DMS 273 treated with DMSO at 0.1 percent for 48 hours (cell line): Measurements from ENCODE around the gene PCDHA5.
"Not testable (repeated sequence)": the region's sequence is repeated elsewhere in the genome, so short reads cannot be mapped to it uniquely, and the experiment has no call there.

ENCODE experiments used
- DNase-seq: peaks from one replicate; lab custom pipeline; 2025; lab: John Stamatoyannopoulos, UW

PCDHA5 gene

DNA sequence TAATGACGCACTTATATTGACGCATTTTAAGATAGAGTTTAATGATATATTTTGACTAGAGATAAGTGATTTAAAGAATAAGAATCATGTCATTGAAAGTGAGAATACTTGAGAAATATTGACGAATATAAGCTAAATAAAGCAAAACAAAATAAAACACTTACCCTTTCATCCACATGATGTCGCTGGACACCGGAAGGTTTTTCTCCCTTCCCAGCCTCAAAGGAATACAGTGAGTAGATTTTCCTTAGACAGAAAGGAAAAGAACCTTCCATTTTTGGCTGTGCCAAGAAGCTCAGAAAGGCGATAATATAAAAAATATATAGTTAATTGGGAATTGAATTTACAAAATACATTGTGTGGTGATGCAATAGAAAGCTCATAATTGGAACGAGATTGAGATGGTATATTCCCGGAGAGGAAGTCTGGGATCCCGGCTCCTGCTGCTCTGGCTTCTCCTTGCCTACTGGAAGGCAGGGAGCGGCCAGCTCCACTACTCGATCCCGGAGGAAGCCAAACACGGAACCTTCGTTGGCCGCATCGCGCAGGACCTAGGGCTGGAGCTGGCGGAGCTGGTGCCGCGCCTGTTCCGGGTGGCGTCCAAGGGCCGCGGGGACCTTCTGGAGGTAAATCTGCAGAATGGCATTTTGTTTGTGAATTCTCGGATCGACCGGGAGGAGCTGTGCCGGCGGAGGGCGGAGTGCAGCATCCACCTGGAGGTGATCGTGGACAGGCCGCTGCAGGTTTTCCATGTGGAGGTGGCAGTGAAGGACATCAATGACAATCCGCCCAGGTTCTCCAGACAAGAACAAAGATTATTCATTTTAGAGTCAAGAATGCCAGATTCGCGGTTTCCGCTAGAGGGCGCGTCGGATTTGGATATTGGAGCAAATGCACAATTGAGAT lies at the start of gene PCDHA5:
PCDHA5 (plus strand) TSS at position 239 of the 906 bp plus-strand sequence.
- DNase-seq, result no peak

DNA sequence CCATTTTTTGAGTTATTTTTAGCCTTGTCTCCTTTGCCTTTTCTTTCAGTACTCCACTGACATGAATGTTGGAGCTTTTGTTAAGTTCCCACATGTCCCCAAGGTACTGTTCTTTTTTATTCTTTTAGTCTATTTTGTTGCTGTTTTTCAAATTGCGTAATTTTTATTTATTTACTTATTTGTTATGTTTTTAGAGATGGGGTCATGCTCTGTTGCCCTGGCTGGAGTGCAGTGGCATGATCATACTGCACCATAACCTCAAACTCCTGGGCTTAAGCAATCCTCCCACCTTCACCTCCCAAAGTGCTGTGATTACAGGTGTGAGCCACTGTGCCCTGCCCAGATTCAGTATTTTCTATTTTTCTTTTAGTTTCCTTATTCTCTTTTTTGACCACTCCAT lies 40.9 kb upstream of the PCDHA5 start:
- DNase-seq, result no peak

DNA sequence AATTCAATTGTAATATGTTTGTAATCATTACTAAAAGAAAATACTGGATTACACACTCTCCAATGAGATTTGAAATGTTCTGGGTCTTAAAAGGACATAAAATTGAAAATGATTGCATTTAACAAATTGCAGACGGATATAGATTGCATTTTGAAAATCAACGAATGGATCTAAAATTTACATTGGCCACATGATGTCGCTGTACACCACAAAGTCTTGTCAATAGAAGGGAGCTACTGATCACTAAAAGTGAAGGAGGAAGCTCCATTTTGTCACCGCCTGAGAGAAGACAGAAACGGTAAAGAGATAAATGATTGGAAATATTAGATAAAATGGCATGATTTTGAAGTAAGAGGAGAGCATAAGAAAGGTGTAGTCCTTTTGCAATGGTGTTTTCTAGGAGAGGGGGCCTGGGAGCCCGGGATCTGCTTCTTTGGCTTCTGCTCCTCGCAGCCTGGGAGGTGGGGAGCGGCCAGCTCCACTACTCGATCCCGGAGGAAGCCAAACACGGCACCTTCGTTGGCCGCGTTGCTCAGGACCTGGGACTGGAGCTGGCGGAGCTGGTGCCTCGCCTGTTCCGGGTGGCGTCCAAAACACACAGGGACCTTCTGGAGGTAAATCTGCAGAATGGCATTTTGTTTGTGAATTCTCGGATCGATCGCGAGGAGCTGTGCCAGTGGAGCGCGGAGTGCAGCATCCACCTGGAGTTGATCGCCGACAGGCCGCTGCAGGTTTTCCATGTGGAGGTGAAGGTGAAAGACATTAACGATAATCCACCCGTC lies 35.3 kb upstream of the PCDHA5 start, which contains the start of gene PCDHA1:
PCDHA1 (plus strand) TSS at position 236 of the 782 bp plus-strand sequence.
- no peak for DNase-seq

DNA sequence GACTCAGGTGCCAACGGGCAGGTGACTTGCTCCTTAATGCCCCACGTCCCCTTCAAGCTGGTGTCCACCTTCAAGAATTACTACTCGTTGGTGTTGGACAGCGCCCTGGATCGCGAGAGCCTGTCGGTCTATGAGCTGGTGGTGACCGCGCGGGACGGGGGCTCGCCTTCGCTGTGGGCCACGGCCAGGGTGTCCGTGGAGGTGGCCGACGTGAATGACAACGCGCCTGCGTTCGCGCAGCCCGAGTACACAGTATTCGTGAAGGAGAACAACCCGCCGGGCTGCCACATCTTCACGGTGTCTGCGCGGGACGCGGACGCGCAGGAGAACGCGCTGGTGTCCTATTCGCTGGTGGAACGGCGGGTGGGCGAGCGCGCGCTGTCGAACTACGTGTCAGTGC lies 34.0 kb upstream of the PCDHA5 start:
- DNase-seq, result not testable (repeated sequence)

DNA sequence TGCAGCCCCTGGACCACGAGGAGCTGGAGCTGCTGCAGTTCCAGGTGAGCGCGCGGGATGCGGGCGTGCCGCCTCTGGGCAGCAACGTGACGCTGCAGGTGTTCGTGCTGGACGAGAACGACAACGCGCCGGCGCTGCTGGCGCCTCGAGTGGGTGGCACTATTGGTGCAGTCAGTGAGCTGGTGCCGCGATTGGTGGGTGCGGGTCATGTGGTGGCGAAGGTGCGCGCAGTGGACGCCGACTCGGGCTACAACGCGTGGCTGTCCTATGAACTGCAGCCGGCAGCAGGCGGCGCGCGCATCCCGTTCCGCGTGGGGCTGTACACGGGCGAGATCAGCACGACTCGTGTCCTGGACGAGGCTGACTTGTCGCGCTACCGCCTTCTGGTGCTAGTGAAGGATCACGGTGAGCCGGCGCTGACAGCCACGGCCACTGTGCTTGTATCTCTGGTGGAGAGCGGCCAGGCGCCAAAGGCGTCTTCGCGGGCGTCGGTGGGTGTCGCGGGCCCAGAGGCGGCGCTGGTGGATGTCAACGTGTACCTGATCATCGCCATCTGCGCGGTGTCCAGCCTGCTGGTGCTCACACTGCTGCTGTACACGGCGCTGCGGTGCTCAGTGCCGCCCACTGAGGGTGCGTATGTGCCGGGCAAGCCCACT lies 33.4 kb upstream of the PCDHA5 start:
- DNase-seq, result not testable (repeated sequence)

DNA sequence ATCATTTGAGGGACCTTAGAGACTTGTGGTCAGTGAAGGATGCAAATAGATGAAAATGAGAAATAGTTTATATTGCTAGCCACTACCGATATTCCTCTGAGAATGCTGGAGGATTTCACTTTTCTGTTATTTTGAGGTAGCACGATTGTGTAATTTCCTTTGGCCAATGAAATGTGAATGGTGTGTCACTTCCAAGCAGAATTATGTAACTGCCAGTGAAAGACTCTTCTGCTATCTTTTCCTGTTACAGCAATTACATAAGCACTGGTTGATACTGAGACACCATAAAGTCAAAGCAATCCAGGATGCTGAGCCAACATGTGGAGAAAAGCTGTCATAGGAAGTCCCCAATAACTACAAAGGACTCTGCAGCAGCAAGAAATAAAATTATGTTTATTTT lies 30.3 kb upstream of the PCDHA5 start:
- DNase-seq, result no peak

DNA sequence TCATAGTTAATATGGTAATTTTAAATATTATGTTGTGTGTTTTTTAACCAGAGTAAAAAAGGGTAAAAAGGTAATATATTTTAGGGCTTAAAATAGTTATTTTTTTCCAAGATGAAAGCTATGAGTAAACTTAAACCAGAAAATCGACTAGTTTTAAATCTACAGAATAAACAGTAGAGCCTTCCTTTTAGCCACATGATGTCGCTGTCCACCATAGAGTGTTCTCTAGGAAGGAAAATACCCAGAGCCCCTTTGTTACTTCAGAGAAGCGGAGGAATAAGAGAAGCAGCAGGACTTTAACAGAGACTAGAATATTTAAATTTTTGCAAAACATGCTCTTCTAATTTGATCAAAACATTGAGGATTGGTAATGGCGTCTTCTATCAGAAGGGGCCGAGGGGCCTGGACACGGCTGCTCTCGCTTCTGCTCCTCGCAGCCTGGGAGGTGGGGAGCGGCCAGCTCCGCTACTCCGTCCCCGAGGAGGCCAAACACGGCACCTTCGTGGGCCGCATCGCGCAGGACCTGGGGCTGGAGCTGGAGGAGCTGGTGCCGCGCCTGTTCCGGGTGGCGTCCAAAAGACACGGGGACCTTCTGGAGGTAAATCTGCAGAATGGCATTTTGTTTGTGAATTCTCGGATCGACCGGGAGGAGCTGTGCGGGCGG lies 26.7 kb upstream of the PCDHA5 start, which contains the start of gene PCDHA2:
PCDHA2 (plus strand) TSS at position 258 of the 664 bp plus-strand sequence.
- peak; percentile 41 for DNase-seq

DNA sequence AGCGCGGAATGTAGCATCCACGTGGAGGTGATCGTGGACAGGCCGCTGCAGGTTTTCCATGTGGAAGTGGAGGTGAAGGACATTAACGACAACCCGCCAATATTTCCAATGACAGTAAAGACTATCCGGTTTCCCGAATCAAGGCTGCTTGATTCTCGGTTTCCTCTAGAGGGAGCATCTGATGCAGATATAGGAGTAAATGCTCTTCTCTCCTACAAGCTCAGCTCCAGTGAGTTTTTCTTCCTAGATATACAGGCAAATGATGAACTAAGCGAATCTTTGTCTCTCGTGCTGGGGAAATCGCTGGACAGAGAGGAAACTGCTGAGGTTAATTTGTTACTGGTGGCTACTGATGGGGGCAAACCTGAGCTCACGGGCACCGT lies 26.2 kb upstream of the PCDHA5 start:
- peak; percentile 33 for DNase-seq

DNA sequence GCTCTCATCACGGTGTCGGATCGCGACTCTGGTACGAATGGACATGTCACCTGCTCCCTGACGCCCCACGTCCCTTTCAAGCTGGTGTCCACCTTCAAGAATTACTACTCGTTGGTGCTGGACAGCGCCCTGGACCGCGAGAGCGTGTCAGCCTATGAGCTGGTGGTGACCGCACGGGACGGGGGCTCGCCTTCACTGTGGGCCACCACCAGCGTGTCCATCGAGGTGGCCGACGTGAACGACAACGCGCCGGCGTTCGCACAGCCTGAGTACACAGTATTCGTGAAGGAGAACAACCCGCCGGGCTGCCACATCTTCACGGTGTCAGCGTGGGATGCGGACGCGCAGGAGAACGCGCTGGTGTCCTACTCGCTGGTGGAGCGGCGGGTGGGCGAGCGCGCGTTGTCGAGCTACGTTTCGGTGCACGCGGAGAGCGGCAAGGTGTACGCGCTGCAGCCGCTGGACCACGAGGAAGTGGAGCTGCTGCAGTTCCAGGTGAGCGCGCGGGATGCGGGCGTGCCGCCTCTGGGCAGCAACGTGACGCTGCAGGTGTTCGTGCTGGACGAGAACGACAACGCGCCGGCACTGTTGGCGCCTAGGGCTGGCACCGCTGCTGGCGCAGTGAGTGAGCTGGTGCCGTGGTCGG lies 25.2 kb upstream of the PCDHA5 start:
- DNase-seq, result not testable (repeated sequence)

DNA sequence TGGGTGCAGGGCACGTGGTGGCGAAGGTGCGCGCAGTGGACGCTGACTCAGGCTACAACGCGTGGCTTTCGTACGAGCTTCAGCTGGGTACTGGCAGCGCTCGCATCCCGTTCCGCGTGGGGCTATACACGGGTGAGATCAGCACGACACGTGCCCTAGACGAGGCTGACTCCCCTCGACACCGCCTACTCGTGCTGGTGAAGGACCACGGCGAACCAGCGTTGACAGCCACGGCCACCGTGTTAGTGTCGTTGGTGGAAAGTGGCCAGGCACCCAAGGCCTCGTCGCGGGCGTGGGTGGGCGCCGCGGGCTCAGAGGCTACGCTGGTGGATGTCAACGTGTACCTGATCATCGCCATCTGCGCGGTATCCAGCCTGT lies 24.7 kb upstream of the PCDHA5 start:
- DNase-seq, result no peak

DNA sequence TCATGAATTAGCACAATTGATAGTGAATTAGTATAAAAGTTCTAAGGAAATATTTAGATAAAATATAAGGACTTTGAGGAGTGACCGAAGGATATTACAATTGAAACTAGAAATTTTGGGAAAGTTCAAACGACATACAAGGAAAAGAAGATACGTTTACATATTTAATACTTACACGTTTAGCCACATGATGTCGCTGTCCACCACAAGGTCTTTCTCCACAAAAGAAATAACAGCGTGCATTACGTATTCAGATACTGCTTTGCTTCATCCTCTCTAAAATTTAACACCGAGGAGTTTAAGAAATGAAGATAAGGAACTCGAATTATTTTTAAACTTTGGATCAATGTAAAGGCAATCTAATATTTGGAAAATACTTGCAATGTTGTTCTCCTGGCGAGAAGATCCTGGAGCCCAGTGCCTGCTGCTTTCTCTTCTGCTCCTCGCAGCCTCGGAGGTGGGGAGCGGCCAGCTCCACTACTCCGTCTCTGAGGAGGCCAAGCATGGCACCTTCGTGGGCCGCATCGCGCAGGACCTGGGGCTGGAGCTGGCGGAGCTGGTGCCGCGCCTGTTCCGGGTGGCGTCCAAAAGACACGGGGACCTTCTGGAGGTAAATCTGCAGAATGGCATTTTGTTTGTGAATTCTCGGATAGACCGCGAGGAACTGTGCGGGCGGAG lies 20.5 kb upstream of the PCDHA5 start, which contains the start of gene PCDHA3:
PCDHA3 (plus strand) TSS at position 242 of the 678 bp plus-strand sequence.
- no peak for DNase-seq

DNA sequence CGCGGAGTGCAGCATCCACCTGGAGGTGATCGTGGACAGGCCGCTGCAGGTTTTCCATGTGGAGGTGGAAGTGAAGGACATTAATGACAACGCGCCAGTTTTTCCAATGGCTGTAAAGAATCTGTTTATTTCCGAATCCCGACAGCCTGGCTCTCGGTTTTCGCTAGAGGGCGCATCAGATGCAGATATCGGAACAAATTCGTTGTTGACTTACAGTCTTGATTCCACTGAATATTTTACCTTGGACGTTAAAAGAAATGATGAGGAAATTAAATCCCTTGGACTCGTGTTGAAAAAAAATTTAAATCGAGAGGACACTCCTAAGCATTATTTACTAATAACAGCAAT lies 19.9 kb upstream of the PCDHA5 start:
- no peak for DNase-seq

DNA sequence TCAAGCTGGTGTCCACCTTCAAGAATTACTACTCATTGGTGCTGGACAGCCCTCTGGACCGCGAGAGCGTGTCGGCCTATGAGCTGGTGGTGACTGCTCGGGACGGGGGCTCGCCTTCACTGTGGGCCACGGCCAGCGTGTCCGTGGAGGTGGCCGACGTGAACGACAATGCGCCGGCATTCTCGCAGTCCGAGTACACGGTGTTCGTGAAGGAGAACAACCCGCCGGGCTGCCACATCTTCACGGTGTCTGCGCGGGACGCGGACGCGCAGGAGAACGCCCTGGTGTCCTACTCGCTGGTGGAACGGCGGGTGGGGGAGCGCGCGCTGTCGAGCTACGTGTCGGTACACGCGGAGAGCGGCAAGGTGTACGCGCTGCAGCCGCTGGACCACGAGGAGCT lies 19.0 kb upstream of the PCDHA5 start:
- DNase-seq, result not testable (repeated sequence)

DNA sequence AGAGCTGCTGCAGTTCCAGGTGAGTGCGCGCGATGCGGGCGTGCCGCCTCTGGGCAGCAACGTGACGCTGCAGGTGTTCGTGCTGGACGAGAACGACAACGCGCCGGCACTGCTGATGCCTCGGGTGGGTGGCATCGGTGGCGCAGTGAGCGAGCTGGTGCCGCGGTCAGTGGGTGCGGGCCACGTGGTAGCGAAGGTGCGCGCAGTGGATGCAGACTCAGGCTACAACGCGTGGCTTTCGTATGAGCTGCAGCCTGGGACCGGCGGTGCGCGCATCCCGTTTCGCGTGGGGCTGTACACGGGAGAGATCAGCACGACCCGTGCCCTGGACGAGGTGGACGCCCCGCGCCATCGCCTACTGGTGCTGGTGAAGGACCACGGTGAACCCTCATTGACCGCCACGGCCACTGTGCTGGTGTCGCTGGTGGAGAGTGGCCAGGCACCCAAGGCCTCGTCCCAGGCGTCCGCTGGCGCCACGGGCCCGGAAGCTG lies 18.6 kb upstream of the PCDHA5 start:
- no peak for DNase-seq

DNA sequence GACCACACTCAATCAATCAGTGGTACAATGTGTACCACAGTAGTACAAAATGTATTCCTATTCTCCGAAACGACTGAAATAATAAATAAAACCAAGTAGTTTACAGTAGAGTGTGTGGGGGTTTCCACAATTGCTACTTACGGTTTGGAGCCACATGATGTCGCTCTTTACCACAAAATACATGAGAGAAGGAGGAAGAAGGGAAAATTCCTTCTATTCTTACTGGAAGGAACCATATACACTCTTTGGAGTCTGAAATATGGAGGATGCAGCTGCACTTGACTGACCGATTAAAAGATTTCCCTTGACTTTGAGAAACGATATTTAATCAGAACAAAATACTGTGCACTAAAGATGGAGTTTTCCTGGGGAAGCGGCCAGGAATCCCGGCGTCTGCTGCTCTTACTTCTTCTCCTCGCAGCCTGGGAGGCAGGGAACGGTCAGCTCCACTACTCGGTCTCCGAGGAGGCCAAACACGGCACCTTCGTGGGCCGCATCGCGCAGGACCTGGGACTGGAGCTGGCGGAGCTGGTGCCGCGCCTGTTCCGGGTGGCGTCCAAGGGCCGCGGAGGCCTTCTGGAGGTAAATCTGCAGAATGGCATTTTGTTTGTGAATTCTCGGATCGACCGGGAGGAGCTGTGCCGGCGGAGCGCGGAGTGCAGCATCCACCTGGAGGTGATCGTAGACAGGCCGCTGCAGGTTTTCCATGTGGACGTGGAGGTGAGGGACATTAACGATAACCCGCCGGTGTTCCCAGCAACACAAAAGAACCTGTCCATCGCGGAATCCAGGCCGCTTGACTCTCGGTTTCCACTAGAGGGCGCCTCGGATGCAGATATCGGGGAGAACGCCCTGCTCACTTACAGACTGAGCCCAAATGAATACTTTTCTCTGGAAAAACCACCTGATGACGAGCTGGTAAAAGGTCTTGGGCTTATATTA lies 14.3 kb upstream of the PCDHA5 start, which contains the start of gene PCDHA4:
PCDHA4 (plus strand) TSS at position 235 of the 942 bp plus-strand sequence.
- DNase-seq, result no peak

DNA sequence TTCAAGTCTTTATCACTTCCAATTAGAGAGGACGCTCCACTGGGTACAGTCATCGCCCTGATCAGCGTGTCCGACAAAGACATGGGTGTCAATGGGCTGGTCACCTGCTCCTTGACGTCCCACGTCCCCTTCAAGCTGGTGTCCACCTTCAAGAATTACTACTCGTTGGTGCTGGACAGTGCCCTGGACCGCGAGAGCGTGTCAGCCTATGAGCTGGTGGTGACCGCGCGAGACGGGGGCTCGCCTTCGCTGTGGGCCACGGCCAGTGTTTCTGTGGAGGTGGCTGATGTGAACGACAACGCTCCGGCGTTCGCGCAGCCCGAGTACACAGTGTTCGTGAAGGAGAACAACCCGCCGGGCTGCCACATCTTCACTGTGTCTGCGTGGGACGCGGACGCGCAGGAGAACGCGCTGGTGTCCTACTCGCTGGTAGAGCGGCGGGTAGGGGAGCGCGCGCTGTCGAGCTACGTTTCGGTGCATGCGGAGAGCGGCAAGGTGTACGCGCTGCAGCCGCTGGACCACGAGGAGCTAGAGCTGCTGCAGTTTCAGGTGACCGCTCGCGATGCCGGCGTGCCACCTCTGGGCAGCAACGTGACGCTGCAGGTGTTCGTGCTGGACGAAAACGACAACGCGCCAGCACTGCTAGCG lies 13.0 kb upstream of the PCDHA5 start:
- not testable (repeated sequence) for DNase-seq

DNA sequence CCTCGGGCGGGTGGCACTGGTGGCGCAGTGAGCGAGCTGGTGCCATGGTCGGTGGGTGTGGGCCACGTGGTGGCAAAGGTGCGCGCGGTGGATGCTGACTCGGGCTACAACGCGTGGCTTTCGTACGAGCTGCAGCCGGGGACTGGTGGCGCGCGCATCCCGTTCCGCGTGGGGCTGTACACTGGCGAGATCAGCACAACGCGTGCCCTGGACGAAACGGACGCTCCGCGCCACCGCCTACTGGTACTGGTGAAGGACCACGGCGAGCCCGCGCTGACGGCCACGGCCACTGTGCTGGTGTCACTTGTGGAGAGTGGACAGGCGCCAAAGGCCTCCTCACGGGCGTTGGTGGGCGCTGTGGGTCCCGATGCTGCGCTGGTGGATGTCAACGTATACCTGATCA lies 12.5 kb upstream of the PCDHA5 start:
- DNase-seq, result no peak

DNA sequence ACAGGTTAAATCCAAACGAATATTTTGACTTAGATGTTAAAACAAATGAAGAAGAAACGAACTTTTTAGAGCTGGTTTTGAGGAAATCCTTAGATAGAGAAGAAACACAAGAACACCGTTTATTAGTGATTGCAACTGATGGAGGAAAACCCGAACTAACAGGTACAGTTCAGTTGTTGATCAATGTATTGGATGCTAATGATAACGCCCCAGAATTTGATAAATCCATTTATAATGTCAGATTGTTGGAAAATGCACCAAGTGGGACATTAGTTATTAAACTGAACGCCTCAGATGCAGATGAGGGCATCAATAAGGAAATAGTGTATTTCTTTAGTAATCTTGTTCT lies 842 bp downstream of the PCDHA5 start:
- DNase-seq, result no peak

DNA sequence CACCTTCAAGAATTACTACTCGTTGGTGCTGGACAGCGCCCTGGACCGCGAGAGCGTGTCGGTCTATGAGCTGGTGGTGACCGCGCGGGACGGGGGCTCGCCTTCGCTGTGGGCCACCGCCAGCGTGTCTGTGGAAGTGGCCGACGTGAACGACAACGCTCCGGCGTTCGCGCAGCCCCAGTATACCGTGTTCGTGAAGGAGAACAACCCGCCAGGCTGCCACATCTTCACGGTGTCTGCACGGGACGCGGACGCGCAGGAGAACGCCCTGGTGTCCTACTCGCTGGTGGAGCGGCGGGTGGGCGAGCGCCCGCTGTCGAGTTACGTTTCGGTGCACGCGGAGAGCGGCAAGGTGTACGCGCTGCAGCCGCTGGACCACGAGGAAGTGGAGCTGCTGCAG lies 1.6 kb downstream of the PCDHA5 start:
- not testable (repeated sequence) for DNase-seq
